Endodermal cell (in vitro differentiated cells): ENCODE measurements around the gene BOLL. TPM values are rescaled to one million over a fixed set of nuclear protein-coding genes. Genes with fewer than 3 reads are reported as not detected.

Source experiments
- DNase-seq: peaks from one replicate; pipeline ENCODE4 v3.0.0-alpha.2; 2017
- H3K27ac ChIP-seq: 2 replicates; pipeline ENCODE4 v1.5.1; 2013; ENCODE audit warnings: mild to moderate bottlenecking, low read depth, low read length, moderate library complexity
- H3K27me3 ChIP-seq: 2 replicates; pipeline ENCODE4 v1.6.1; 2013; ENCODE audit warnings: mild to moderate bottlenecking, low read length, moderate library complexity; ENCODE audit not compliant: insufficient read depth, control insufficient read depth, poor library complexity, severe bottlenecking
- H3K36me3 ChIP-seq: 2 replicates; pipeline ENCODE4 v1.7.0; 2013; ENCODE audit warnings: mild to moderate bottlenecking, low read length, moderate library complexity; ENCODE audit not compliant: control insufficient read depth, insufficient read depth
- H3K4me1 ChIP-seq: one replicate; pipeline ENCODE4 v1.7.0; 2013; ENCODE audit warnings: low read length; ENCODE audit not compliant: control insufficient read depth, insufficient read depth
- H3K4me3 ChIP-seq: 2 replicates; pipeline ENCODE4 v1.5.1; 2013; ENCODE audit warnings: mild to moderate bottlenecking, low read length, moderate library complexity
- H3K9ac ChIP-seq: 2 replicates; pipeline ENCODE4 v1.6.1; 2013; ENCODE audit warnings: mild to moderate bottlenecking, low read length, moderate library complexity; ENCODE audit not compliant: poor library complexity, severe bottlenecking; ENCODE audit errors: extremely low read depth
- H3K9me3 ChIP-seq: 2 replicates; pipeline ENCODE4 v1.6.1; 2013; ENCODE audit warnings: mild to moderate bottlenecking, low read length, moderate library complexity; ENCODE audit not compliant: control insufficient read depth
- H3K27ac Mint-ChIP-seq: 2 replicates; pipeline ENCODE4 v1.8.0; 2020; ENCODE audit warnings: mixed read lengths
- H3K27me3 Mint-ChIP-seq: 2 replicates; pipeline ENCODE4 v1.8.0; 2021; ENCODE audit warnings: mild to moderate bottlenecking, mixed read lengths; ENCODE audit not compliant: insufficient read depth
- H3K36me3 Mint-ChIP-seq: 2 replicates; pipeline ENCODE4 v1.8.0; 2020; ENCODE audit warnings: low read depth, mixed read lengths
- H3K4me1 Mint-ChIP-seq: 2 replicates; pipeline ENCODE4 v1.8.0; 2020; ENCODE audit warnings: mixed read lengths
- H3K4me3 Mint-ChIP-seq: 2 replicates; pipeline ENCODE4 v1.8.0; 2020; ENCODE audit warnings: mild to moderate bottlenecking, moderate library complexity, mixed read lengths
- H3K9me3 Mint-ChIP-seq: 2 replicates; pipeline ENCODE4 v1.8.0; 2020; ENCODE audit warnings: mild to moderate bottlenecking, mixed read lengths
- CTCF ChIP-seq: fragments of 200-600 bp; sonication (generic); conservative IDR thresholded peaks from 2 replicates; pipeline ENCODE4 v1.5.0; 2021; ENCODE audit warnings: antibody characterized with exemption, mild to moderate bottlenecking
- WGBS, 2 experiments: methylation state at CpG; one replicate each; pipeline versions ENCODE4 v1.1.5 to v1.1.7; 2013; ENCODE audit warnings: missing lambda C conversion rate in 2 of 2, mixed read lengths in 1 of 2; ENCODE audit not compliant: insufficient coverage in 1 of 2, insufficient read length in 1 of 2; 5-methylcytosine and 5-hydroxymethylcytosine counted together
- total RNA-seq, 2 donors: library from RNA; stranded (reverse); fragmentation: NEBNext Ultra II Directional in 1 of 2; extraction: Animal tissue kit (Norgen Biotek cat#: 25700) in 1 of 2; gene quantifications; 2 replicates in 1 of 2; 3 replicates in 1 of 2; pipeline ENCODE4 v1.2.1, GENCODE V29; 2021

Gene BOLL
- total RNA-seq, 2 donors from 2014 or later: not detected

GRCh38 chr2:197798187-197798586 lies 13.1 kb upstream of the BOLL start:
- H3K4me1 Mint-ChIP-seq: no peaks in the 10 kb centered on the region
- no peak for DNase-seq
- Histone ChIP-seq H3K9ac (no peak overlapping the region), H3K27me3 (peaks cover 22% of the 10 kb centered on the region), H3K27ac (no peak overlapping the region), H3K36me3 (no peaks in the 10 kb centered on the region), H3K4me3 (no peak overlapping the region), H3K4me1 (no peaks in the 10 kb centered on the region), H3K9me3 (no peaks in the 10 kb centered on the region)
- peaks cover 25% of the 10 kb centered on the region for H3K27me3 Mint-ChIP-seq
- H3K36me3 Mint-ChIP-seq: no peaks in the 10 kb centered on the region
- TF ChIP-seq CTCF: no peak
- no peak overlapping the region for H3K4me3 Mint-ChIP-seq
- peaks cover 7% of the 10 kb centered on the region for H3K9me3 Mint-ChIP-seq
- WGBS, 2 experiments: 75 to 85% methylated on average over 2 to 4 of the region's 4 CpGs
- H3K27ac Mint-ChIP-seq: no peak overlapping the region

- TF ChIP-seq CTCF: no peak
- no peaks in the 10 kb centered on the region for H3K4me1 ChIP-seq
- H3K9ac ChIP-seq: no peak overlapping the region
Observed at GRCh38 chr2:197795277-197795676, 10.2 kb upstream of the BOLL start.

GRCh38 chr2:197793456-197793855 lies 8.3 kb upstream of the BOLL start:
- no peak overlapping the region for H3K27ac Mint-ChIP-seq
- Histone ChIP-seq H3K27ac (no peak overlapping the region), H3K36me3 (no peaks in the 10 kb centered on the region), H3K27me3 (peaks cover 22% of the 10 kb centered on the region), H3K9me3 (no peaks in the 10 kb centered on the region), H3K4me3 (no peak overlapping the region), H3K4me1 (no peaks in the 10 kb centered on the region), H3K9ac (no peak overlapping the region)
- no peaks in the 10 kb centered on the region for H3K4me1 Mint-ChIP-seq
- H3K27me3 Mint-ChIP-seq: peaks cover 33% of the 10 kb centered on the region
- no peak for TF ChIP-seq CTCF
- WGBS, 2 experiments: 100% methylated on average over 1 of the region's 1 CpG; no CpG with 5 or more reads in 1 of the 2 experiments
- no peaks in the 10 kb centered on the region for H3K36me3 Mint-ChIP-seq
- no peak for DNase-seq
- no peak overlapping the region for H3K4me3 Mint-ChIP-seq
- peaks cover 10% of the 10 kb centered on the region for H3K9me3 Mint-ChIP-seq

More at GRCh38 chr2:197795277-197795676, 10.2 kb upstream of the BOLL start:
- Mint-ChIP-seq H3K27me3 (peaks cover 18% of the 10 kb centered on the region), H3K27ac (no peak overlapping the region), H3K4me3 (no peak overlapping the region), H3K9me3 (peaks cover 10% of the 10 kb centered on the region), H3K4me1 (no peaks in the 10 kb centered on the region), H3K36me3 (no peaks in the 10 kb centered on the region)
- no peak for DNase-seq
- H3K27ac ChIP-seq: no peak overlapping the region
- no peak overlapping the region for H3K4me3 ChIP-seq
- no peaks in the 10 kb centered on the region for H3K36me3 ChIP-seq
- no peaks in the 10 kb centered on the region for H3K9me3 ChIP-seq
- peaks cover 12% of the 10 kb centered on the region for H3K27me3 ChIP-seq
